Natural killer cell treated with Interleukin-12 subunit alpha and Interleukin-12 subunit beta and Interleukin-15 and Interleukin-18, amount 100 ng/mL, for 72 hours (primary cell): ENCODE data around the gene LMNA. TPM values are rescaled to one million over a fixed set of nuclear protein-coding genes. Genes with fewer than 3 reads are reported as not detected.

ENCODE experiments used
- ATAC-seq, 2 donors: fragments of 150-1000 bp; cut with Tn5 transposase in 1 of 2; sonication (Bioruptor Pico), chemical (Tn5 transposase) in 1 of 2; 2 replicates each; pipeline ENCODE4 v1.10.0; 2021
- DNase-seq: peaks from one replicate; pipeline ENCODE4 v3.0.0; 2022; ENCODE audit warnings: low spot score
- H3K27ac Mint-ChIP-seq, 2 donors: 1 replicate in 1 of 2; 2 replicates in 1 of 2; pipeline ENCODE4 v1.8.0; 2022; ENCODE audit warnings: mixed read lengths in 2 of 2, mild to moderate bottlenecking in 1 of 2, moderate library complexity in 1 of 2
- H3K27me3 Mint-ChIP-seq, 2 donors: 1 replicate in 1 of 2; 2 replicates in 1 of 2; pipeline ENCODE4 v1.8.0; 2022; ENCODE audit warnings: mixed read lengths in 2 of 2
- H3K36me3 Mint-ChIP-seq: one replicate; pipeline ENCODE4 v1.8.0; 2022; ENCODE audit warnings: mixed read lengths
- H3K4me1 Mint-ChIP-seq, 2 donors: 1 replicate in 1 of 2; 2 replicates in 1 of 2; pipeline ENCODE4 v1.8.0; 2022; ENCODE audit warnings: low read depth in 2 of 2, mixed read lengths in 2 of 2, mild to moderate bottlenecking in 1 of 2
- H3K4me3 Mint-ChIP-seq: one replicate; pipeline ENCODE4 v1.8.0; 2022; ENCODE audit warnings: mixed read lengths
- H3K9me3 Mint-ChIP-seq: 2 replicates; pipeline ENCODE4 v1.8.0; 2022; ENCODE audit warnings: mixed read lengths
- total RNA-seq, 2 donors: library from RNA; stranded (reverse); gene quantifications; one replicate each; pipeline ENCODE4 v1.2.3, GENCODE V29; 2022

LMNA gene
- total RNA-seq, 2 donors from 2014 or later, result 21.4 to 67.6 TPM

DNA sequence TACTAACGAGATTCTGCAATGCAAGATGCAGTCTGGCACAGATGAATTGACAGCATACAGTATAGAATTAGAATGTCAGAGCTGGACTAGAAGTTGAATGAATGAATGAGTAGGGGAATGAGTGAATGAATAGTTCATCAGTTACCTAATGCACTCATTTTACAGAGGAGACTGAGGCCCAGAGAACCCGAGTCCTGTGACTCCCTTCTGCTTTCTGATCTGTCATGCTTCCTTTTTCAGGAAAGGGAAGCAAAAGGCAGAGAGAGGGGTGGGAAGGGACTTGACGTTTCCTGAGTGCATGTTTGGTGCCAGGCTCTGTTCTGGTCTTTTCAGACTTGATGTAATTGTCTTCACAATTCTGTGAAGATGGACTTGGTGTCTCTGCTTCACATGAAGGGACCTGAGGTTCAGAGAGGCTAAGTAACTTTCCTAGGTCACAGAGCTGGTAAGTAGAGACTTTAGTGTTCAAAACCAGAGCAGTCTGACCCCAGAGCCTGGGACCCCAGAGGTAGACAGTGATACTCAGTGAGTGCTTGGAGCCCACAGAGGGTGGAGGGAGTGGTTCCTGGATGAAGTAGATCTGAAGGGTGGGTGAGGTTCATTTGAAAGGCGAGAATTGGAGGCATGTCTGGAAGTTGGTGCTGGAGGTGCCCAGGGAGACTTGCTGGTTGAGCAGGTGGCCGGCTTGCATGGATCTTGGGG lies 24.2 kb upstream of the LMNA start:
- ATAC-seq, result peak in 1 of 2 donors; percentile 52
- Mint-ChIP-seq H3K4me3 (no peak overlapping the region), H3K36me3 (no peaks in the 10 kb centered on the region), H3K4me1 (no peaks in the 10 kb centered on the region), H3K27me3 (peaks cover 8 to 9% of the 10 kb centered on the region in 2 donors), H3K27ac (no peak overlapping the region), H3K9me3 (no peaks in the 10 kb centered on the region)
- no peak for DNase-seq

DNA sequence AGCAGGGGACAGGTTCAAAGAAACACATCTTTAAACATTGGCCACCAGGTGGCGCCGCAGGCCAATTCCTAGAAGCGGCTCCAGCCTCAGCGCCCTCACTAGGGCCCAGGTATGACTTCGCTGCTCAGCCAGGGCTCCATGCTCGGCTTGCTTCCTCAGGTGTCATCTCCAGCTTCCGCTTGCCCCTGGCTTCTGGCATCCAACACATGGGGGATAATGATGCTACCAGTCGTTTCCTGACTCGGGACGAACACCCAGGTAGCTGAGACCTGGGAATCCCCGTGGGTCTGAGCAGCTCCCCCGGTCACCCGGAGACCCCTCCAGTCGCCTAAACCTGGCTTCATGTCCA lies 23.7 kb upstream of the LMNA start:
- H3K36me3 Mint-ChIP-seq, result no peaks in the 10 kb centered on the region
- H3K4me1 Mint-ChIP-seq, result peaks cover 3 to 4% of the 10 kb centered on the region in 2 donors
- no peaks in the 10 kb centered on the region for H3K9me3 Mint-ChIP-seq
- DNase-seq (peak; percentile 85), ATAC-seq (peak; percentile 86 to 89)
- H3K4me3 Mint-ChIP-seq, result no peak overlapping the region
- H3K27ac Mint-ChIP-seq, result no peak overlapping the region
- peaks cover 8 to 9% of the 10 kb centered on the region in 2 donors for H3K27me3 Mint-ChIP-seq

DNA sequence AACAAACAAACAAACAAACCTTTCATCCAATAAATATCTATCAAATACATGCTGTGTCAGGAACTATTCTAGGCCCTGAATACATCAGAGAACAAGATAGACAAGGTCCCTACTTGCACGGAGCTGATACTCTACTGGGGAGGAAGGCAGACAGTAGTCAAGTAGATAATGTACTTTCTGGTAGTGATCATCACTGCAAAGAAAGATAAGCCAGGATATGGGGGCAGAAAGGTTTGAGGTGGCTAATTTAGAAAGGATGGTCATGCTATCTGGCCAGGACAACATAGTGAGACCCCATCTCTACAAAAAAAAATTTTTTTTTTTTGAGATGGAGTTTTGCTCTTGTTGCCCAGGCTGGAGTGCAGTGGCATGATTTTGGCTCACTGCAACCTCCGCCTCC lies 22.9 kb upstream of the LMNA start:
- no peak overlapping the region for H3K27ac Mint-ChIP-seq
- DNase-seq (no peak), ATAC-seq (no peak)
- no peaks in the 10 kb centered on the region for H3K9me3 Mint-ChIP-seq
- H3K27me3 Mint-ChIP-seq, result peaks cover 8 to 14% of the 10 kb centered on the region in 2 donors
- peaks cover 11 to 12% of the 10 kb centered on the region in 2 donors for H3K4me1 Mint-ChIP-seq
- H3K36me3 Mint-ChIP-seq, result no peaks in the 10 kb centered on the region
- H3K4me3 Mint-ChIP-seq, result no peak overlapping the region

DNA sequence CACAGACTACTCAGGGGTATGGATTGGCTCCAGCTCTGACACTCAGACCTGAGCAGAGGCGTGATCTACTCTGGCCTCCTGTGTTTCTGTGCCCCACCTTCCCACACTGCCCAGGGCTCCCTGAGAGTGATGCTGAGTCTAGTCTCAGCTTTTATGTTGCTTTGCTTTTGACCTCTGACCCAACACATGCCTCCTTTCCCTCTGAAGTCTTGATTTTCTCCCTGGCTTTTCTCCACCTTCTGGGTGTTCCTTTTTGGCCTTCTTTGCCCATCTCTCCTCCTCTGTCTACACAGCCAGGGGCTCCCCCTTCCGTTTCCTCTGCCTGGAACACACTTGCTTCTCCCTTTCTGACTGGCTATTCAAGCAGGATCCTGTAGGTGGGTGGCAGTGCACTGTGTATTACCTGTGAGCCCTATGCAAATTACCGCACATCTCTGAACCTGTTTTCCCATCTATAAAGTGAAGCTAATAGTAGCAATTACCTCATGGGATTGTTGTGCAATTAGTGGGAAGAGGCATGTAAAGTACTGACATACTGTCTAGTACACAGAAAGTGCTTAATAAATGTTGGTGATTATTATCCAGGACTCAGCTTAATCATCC lies 18.5 kb upstream of the LMNA start:
- Mint-ChIP-seq H3K27ac (peak overlapping the region; percentile 93), H3K4me3 (peak overlapping the region; percentile 80)

DNA sequence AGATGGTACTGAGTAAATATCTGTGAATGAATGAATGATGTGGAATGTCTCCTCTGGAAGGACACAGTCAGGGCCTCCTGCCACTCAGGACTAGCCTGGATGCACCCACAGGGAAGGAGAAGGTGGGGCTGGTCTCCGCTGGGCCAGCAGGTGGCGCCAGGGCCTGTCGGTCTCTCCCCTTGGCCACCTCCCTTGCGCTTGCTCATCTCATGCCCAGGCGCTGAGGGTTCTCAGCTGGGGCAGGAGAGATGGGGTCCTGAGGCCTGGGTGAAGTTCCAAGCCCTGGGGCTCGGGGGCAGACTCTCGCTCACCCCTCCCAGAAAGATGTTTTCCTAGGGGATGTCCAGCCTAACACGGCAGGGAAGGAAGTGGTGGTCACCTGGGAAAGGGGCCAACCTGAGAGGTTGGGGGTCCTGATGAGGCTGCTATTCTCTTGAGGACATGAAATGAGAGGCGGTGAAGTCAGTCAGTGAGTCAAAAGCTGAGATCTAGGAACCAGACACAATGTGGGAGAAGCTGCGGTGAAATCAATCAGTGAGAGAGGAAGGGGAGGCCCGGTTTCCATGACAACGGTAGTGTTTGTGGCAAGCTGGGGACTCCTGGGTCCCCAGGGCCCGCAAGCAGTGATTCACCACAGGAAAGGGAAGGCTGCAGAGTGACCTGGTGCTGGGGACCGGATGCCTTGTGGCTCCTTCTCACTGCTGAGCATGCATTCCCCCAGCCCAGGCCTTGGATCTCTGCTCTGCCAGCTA lies 17.7 kb upstream of the LMNA start:
- ATAC-seq, result peak; percentile 94 to 95
- Mint-ChIP-seq H3K4me1 (peaks cover 37 to 39% of the 10 kb centered on the region in 2 donors), H3K36me3 (no peaks in the 10 kb centered on the region), H3K27me3 (peaks cover 14 to 25% of the 10 kb centered on the region in 2 donors), H3K9me3 (no peaks in the 10 kb centered on the region), H3K4me3 (peak overlapping the region; percentile 80), H3K27ac (peak overlapping the region; percentile 93)
- DNase-seq, result peak; percentile 97

More for the DNA sequence above, 18.5 kb upstream of the LMNA start:
- H3K9me3 Mint-ChIP-seq, result no peaks in the 10 kb centered on the region
- H3K36me3 Mint-ChIP-seq, result no peaks in the 10 kb centered on the region
- peaks cover 14 to 25% of the 10 kb centered on the region in 2 donors for H3K27me3 Mint-ChIP-seq
- no peak for DNase-seq
- no peak for ATAC-seq
- peaks cover 37 to 39% of the 10 kb centered on the region in 2 donors for H3K4me1 Mint-ChIP-seq

DNA sequence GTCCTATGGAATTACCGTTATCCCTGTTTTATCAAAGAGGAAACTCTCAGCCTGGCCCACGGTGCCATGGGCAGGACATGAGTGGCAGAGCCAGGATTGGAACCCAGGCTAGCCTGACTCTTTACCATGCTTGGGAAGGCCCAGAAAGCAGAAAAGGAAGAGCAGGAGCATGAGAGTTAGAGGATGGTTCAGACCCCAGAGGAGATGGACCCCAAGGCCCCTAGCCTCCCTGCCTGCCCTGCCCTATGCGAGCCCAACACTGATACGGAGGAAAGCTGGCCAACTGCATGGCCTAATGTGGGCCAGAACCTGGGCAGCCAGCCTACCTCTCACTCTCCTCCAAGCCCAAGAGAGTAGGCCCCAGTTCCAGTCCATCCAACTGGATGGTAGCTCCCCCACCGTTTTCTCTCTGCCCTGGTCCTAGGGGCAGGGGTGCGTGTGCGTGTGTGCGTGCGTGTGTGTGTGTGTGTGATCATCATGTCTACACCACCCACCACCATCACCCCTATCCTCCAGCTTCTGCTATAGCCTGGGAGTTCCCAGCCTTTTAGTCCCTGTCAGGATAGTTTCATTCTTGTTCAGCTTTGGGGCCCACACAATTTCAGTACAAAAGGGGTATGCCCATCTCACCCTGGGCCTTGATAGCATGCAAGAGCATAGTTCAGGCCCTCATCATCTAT lies 16.9 kb upstream of the LMNA start:
- Mint-ChIP-seq H3K27me3 (peaks cover 14 to 25% of the 10 kb centered on the region in 2 donors), H3K4me3 (peak overlapping the region; percentile 80), H3K36me3 (no peaks in the 10 kb centered on the region), H3K4me1 (peaks cover 37 to 39% of the 10 kb centered on the region in 2 donors), H3K9me3 (no peaks in the 10 kb centered on the region), H3K27ac (peak overlapping the region; percentile 93)
- DNase-seq, result peak; percentile 66
- ATAC-seq, result peak; percentile 27 to 55

DNA sequence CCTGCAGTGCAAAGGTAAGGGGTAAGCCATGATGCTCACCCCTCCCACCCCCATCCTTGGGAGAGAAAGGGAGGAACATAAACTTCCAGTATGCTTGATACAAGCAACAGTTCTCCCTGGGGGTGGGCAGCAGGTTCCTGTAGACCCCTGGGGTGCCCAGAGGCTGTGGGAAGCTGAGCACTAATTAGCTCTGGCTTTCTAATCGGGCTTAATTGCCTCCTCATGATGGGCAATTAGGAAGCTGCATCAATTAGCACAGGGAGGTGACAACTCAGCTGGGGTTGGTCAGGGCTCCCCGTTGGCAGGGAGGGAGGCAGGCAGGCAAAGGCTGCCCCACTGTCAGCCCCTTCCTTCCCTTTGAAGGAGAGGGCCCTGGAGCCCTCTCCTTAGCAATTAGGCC lies 15.7 kb upstream of the LMNA start:
- Mint-ChIP-seq H3K4me3 (no peak overlapping the region), H3K27me3 (peaks cover 10 to 25% of the 10 kb centered on the region in 2 donors), H3K9me3 (no peaks in the 10 kb centered on the region), H3K36me3 (no peaks in the 10 kb centered on the region), H3K4me1 (peaks cover 37 to 43% of the 10 kb centered on the region in 2 donors), H3K27ac (peak overlapping the region; percentile 93)
- no peak for DNase-seq
- ATAC-seq, result no peak

DNA sequence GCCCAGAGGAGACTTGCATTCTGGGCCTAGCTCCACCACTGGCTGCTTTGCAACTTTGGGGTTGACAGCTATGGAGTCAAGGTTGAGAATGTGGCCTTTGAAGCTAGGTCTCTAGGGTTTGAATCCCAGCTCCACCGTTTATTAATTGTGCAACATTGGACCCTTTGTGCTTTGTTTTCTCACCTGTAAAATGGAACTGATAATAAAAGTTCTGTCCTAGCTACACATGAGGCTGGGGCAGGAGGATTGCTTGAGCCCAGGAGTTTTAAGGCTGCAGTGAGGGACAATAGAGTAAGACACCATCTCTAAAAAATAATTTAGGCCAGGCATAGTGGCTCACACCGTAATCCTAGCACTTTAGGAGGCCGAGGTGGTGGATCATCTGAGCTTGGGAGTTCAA lies 15.2 kb upstream of the LMNA start:
- DNase-seq (no peak), ATAC-seq (no peak)
- H3K9me3 Mint-ChIP-seq, result no peaks in the 10 kb centered on the region
- no peak overlapping the region for H3K27ac Mint-ChIP-seq
- H3K27me3 Mint-ChIP-seq, result peaks cover 6 to 25% of the 10 kb centered on the region in 2 donors
- no peaks in the 10 kb centered on the region for H3K36me3 Mint-ChIP-seq
- peaks cover 38 to 47% of the 10 kb centered on the region in 2 donors for H3K4me1 Mint-ChIP-seq
- H3K4me3 Mint-ChIP-seq, result no peak overlapping the region

DNA sequence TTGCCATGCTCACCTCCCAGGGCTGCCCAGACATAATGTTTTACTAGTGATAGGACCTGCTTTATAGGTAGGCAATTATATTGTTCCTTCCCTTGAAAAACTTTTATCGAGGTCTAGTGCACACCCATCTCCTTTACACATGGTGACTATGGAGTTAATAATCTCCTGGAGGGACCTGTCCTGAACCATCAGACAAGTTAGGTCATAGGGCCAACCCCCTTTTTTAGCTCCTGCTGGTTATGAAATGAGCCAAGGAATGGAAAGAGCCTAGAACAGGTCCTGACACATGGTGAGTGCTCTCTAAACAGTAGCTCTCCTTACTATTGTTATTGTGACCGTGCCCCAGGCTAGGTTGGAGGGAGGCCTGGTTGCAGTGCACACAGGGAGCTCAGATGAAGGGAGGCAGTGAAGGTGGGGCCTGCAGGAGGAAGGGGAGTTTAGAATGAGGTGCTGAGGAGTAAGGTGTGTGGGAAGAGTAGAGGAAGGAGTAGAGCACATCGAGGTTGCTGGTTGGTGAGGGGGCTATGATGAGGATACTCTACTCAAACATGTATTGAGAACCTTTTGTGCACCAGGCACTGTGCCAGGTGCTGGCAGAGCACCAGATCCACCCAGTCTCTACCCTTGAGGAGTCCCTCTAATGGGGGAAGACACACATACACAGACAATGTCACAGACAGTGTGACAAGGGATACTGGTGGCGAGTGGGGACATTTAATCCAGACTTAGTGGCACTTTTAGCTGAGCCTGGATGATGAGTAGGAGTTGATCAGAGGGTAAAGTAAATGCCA lies 14.1 kb upstream of the LMNA start:
- DNase-seq (no peak), ATAC-seq (no peak)
- H3K9me3 Mint-ChIP-seq, result no peaks in the 10 kb centered on the region
- H3K27ac Mint-ChIP-seq, result peak overlapping the region in 1 of 2 donors; percentile 5
- H3K4me3 Mint-ChIP-seq, result no peak overlapping the region
- peaks cover 48 to 55% of the 10 kb centered on the region in 2 donors for H3K4me1 Mint-ChIP-seq
- H3K36me3 Mint-ChIP-seq, result no peaks in the 10 kb centered on the region
- peaks cover 6 to 25% of the 10 kb centered on the region in 2 donors for H3K27me3 Mint-ChIP-seq

DNA sequence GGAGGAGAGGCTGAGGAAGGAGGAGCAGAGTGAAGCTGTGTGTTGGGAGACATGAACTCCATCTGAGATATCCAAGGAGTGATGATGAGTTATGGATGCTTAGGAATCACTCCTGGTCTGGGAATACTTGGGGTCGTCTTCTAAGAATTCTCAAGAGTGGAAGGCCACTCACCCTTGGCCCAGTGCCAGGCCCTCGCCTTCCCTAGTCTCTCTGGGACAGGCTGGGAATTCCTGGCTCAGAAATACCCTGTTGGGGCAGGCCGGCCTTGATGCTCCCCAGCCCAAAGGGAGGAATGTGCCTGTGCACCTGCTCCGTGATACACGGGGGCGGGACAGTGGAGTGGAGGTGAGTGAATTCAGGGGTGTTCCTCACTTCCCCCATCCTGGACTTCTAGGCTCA lies 12.6 kb upstream of the LMNA start:
- Mint-ChIP-seq H3K4me1 (peaks cover 44 to 51% of the 10 kb centered on the region in 2 donors), H3K27ac (no peak overlapping the region), H3K36me3 (no peaks in the 10 kb centered on the region), H3K9me3 (no peaks in the 10 kb centered on the region), H3K4me3 (no peak overlapping the region), H3K27me3 (peaks cover 6 to 20% of the 10 kb centered on the region in 2 donors)
- DNase-seq (no peak), ATAC-seq (no peak)

DNA sequence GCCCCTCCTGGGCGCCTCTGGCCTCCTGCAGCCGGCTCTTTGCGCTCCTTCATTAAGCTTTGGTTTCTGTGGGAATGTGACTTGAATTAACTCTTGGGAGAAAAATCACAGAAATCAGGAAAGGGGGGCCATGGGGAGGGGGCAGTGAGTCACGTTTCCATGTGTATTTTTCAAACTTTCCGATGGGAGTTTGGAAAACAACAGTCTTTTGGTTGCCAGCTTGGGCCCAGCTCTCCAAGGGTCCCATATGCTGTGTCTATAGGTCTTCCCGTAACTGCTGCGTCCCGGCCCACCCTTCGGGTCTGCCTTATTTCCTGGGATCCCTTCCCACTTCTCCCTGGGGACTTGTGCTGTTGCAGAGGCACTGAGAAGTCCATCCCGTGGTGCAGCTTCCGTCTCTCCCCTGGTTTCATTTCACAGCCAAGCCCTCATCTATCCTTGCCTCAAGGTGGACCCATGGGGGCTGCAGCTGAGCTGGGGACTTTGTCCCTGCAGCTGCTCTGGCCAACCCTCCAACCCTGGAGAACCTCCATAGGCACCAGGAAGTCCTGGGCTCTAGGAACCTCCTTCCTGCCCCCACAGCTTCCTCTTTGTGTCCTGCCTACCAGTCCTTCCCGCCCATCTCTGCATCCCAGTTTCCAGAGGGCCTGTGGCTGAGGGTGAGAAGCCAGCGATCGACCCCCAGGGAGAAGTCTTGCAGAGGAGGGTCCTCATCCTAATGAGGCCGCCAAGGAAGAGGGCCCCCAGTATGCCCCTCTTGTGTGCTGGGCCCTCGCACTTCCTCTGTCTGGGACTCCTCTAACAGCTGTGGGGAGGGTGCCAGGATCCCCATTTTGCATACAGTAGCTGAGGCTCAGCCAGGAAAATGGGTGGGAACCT lies 11.6 kb upstream of the LMNA start:
- no peaks in the 10 kb centered on the region for H3K36me3 Mint-ChIP-seq
- ATAC-seq (no peak), DNase-seq (no peak)
- no peak overlapping the region for H3K27ac Mint-ChIP-seq
- H3K4me3 Mint-ChIP-seq, result no peak overlapping the region
- H3K27me3 Mint-ChIP-seq, result peaks cover 6 to 20% of the 10 kb centered on the region in 2 donors
- H3K9me3 Mint-ChIP-seq, result no peaks in the 10 kb centered on the region
- peaks cover 36 to 45% of the 10 kb centered on the region in 2 donors for H3K4me1 Mint-ChIP-seq

DNA sequence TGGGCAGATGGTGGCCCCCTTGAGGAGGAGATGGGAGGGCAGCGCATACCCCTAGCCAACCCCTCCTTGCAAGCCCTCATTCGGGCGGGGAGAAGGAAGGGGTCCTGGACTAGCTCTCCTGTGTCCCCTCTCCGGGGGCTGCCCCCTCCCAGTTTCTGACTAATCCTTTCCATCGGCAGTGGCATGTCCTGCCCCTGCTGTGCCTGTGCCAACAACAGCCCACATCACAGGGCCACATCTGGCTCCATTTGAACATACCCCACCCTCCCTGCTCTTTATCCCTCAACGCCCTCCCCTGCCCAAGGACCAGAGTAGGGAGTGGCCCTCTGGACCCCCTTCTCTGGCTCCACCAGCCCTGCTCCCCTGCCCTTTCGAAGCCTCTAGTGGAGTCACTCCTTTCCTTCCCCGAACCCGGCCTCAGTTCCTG lies 11.0 kb upstream of the LMNA start:
- ATAC-seq (no peak), DNase-seq (no peak)
- Mint-ChIP-seq H3K4me1 (peaks cover 29 to 38% of the 10 kb centered on the region in 2 donors), H3K27ac (peak overlapping the region in 1 of 2 donors; percentile 16), H3K27me3 (peaks cover 6 to 14% of the 10 kb centered on the region in 2 donors), H3K4me3 (no peak overlapping the region), H3K9me3 (no peaks in the 10 kb centered on the region), H3K36me3 (no peaks in the 10 kb centered on the region)
